Activated CD8-positive, alpha-beta memory T cell treated with anti-CD3 and anti-CD28 coated beads, Interleukin-2, amount 10 ng/mL, durations not matched to agents 7 days and 5 days (primary cell): ENCODE results near the gene NSUN4. TPM values are rescaled to one million over a fixed set of nuclear protein-coding genes. Genes with fewer than 3 reads are reported as not detected.
"Not testable (repeated sequence)": the region's sequence is repeated elsewhere in the genome, so short reads cannot be mapped to it uniquely, and the experiment has no call there.

Experiments
- ATAC-seq: fragments of 150-1000 bp; cut with Tn5 transposase; one replicate; pipeline ENCODE4 v1.10.0; 2021; ENCODE audit warnings: moderate library complexity
- CTCF ChIA-PET: fragments of 350-600 bp; sonication (Branson Sonifier 250); formaldehyde crosslinking; loops from one replicate; lab custom pipeline; 2021; ENCODE audit warnings: antibody characterized with exemption; lab: Charles Lee
- DNase-seq: peaks from one replicate; pipeline ENCODE4 v3.0.0-alpha.2; 2020
- H3K27ac Mint-ChIP-seq: one replicate; pipeline ENCODE4 v1.8.0; 2021; ENCODE audit warnings: mild to moderate bottlenecking, mixed read lengths
- H3K27me3 Mint-ChIP-seq: one replicate; pipeline ENCODE4 v1.8.0; 2021; ENCODE audit warnings: mixed read lengths
- H3K36me3 Mint-ChIP-seq: one replicate; pipeline ENCODE4 v1.8.0; 2021; ENCODE audit warnings: mild to moderate bottlenecking, mixed read lengths
- H3K4me1 Mint-ChIP-seq: one replicate; pipeline ENCODE4 v1.8.0; 2021; ENCODE audit warnings: mixed read lengths
- H3K4me3 Mint-ChIP-seq: one replicate; pipeline ENCODE4 v1.8.0; 2021; ENCODE audit warnings: mild to moderate bottlenecking, moderate library complexity, mixed read lengths
- H3K9me3 Mint-ChIP-seq: one replicate; pipeline ENCODE4 v1.8.0; 2022; ENCODE audit warnings: low read depth, mixed read lengths
- total RNA-seq, 2 experiments: library from RNA; stranded (reverse); gene quantifications; one replicate each; pipeline ENCODE4 v1.2.3, GENCODE V29; 2021

NSUN4 gene
- total RNA-seq, 2 experiments from 2014 or later, result 20.6 to 26.7 TPM

GRCh38 chr1:46333300-46334029 lies 7.1 kb upstream of the NSUN4 start:
- DNase-seq (no peak), ATAC-seq (no peak)
- Mint-ChIP-seq H3K27ac (no peak overlapping the region), H3K36me3 (no peaks in the 10 kb centered on the region), H3K4me3 (no peak overlapping the region), H3K4me1 (no peaks in the 10 kb centered on the region), H3K27me3 (no peaks in the 10 kb centered on the region), H3K9me3 (no peaks in the 10 kb centered on the region)
- CTCF ChIA-PET, result interaction anchor here (0.7 to 1.8 kb wide), 8 partner anchors 8 to 196 kb away, joined by 3 to 17 read pairs (median 3); no protein-coding TSS in a partner anchor

GRCh38 chr1:46334030-46334384 lies 6.6 kb upstream of the NSUN4 start:
- no peak for DNase-seq
- CTCF ChIA-PET, result interaction anchor here (0.7 to 1.8 kb wide), 6 partner anchors 8 to 196 kb away, joined by 3 to 17 read pairs (median 4); no protein-coding TSS in a partner anchor
- H3K9me3 Mint-ChIP-seq, result no peaks in the 10 kb centered on the region
- peaks cover 3% of the 10 kb centered on the region for H3K4me1 Mint-ChIP-seq
- H3K36me3 Mint-ChIP-seq, result no peaks in the 10 kb centered on the region
- no peaks in the 10 kb centered on the region for H3K27me3 Mint-ChIP-seq
- ATAC-seq, result no peak
- no peak overlapping the region for H3K4me3 Mint-ChIP-seq
- no peak overlapping the region for H3K27ac Mint-ChIP-seq

- no peaks in the 10 kb centered on the region for H3K9me3 Mint-ChIP-seq
- H3K27me3 Mint-ChIP-seq, result no peaks in the 10 kb centered on the region
- peaks cover 10% of the 10 kb centered on the region for H3K4me1 Mint-ChIP-seq
- no peak for ATAC-seq
- CTCF ChIA-PET, result no interaction called here
- H3K27ac Mint-ChIP-seq, result no peak overlapping the region
- H3K4me3 Mint-ChIP-seq, result no peak overlapping the region
- no peak for DNase-seq
- no peaks in the 10 kb centered on the region for H3K36me3 Mint-ChIP-seq
Measured at GRCh38 chr1:46335081-46335480, 5.5 kb upstream of the NSUN4 start.

GRCh38 chr1:46337409-46337808 lies 3.2 kb upstream of the NSUN4 start:
- H3K9me3 Mint-ChIP-seq, DNase-seq, H3K4me3 Mint-ChIP-seq, CTCF ChIA-PET, ATAC-seq, H3K36me3 Mint-ChIP-seq, H3K27me3 Mint-ChIP-seq, H3K27ac Mint-ChIP-seq: not testable (repeated sequence)
- peaks cover 28% of the 10 kb centered on the region for H3K4me1 Mint-ChIP-seq

GRCh38 chr1:46341222-46342083 lies 846 bp downstream of the NSUN4 start:
- Mint-ChIP-seq H3K4me3 (peak overlapping the region; percentile 100), H3K4me1 (peaks cover 36% of the 10 kb centered on the region), H3K9me3 (no peaks in the 10 kb centered on the region), H3K27me3 (no peaks in the 10 kb centered on the region), H3K36me3 (peaks cover 15% of the 10 kb centered on the region), H3K27ac (peak overlapping the region; percentile 99)
- CTCF ChIA-PET, result interaction anchor here (0.9 to 3.0 kb wide), 9 partner anchors 7 to 95 kb away, joined by 3 to 26 read pairs (median 7); partner anchors contain the start of genes LRRC41, RAD54L and UQCRH
- no peak for ATAC-seq
- no peak for DNase-seq

GRCh38 chr1:46342084-46342656 lies 1.6 kb downstream of the NSUN4 start:
- DNase-seq, result peak; percentile 48
- no peaks in the 10 kb centered on the region for H3K27me3 Mint-ChIP-seq
- CTCF ChIA-PET, result interaction anchor here (1.4 to 3.0 kb wide), 5 partner anchors 9 to 95 kb away, joined by 3 to 26 read pairs (median 4); partner anchors contain the start of genes LRRC41, RAD54L and UQCRH

GRCh38 chr1:46342677-46343350 lies 2.2 kb downstream of the NSUN4 start:
- DNase-seq (no peak), ATAC-seq (no peak)
- Mint-ChIP-seq H3K4me1 (peaks cover 40% of the 10 kb centered on the region), H3K9me3 (no peaks in the 10 kb centered on the region), H3K27ac (peak overlapping the region; percentile 99), H3K27me3 (no peaks in the 10 kb centered on the region), H3K4me3 (no peak overlapping the region), H3K36me3 (peaks cover 23% of the 10 kb centered on the region)
- CTCF ChIA-PET, result interaction anchor here (1.4 to 1.7 kb wide), 4 partner anchors 9 to 96 kb away, joined by 3 to 5 read pairs (median 4); partner anchors contain the start of gene RAD54L

More at GRCh38 chr1:46342084-46342656, 1.6 kb downstream of the NSUN4 start:
- Mint-ChIP-seq H3K27ac (peak overlapping the region; percentile 99), H3K4me3 (peak overlapping the region; percentile 100), H3K9me3 (no peaks in the 10 kb centered on the region), H3K36me3 (peaks cover 18% of the 10 kb centered on the region), H3K4me1 (peaks cover 36% of the 10 kb centered on the region)
- no peak for ATAC-seq

GRCh38 chr1:46343351-46343695 lies 2.7 kb downstream of the NSUN4 start:
- CTCF ChIA-PET, result interaction anchor here (1.5 kb wide), 1 partner anchor 10 kb away, joined by 3 read pairs; no protein-coding TSS in a partner anchor
- Mint-ChIP-seq H3K27ac (no peak overlapping the region), H3K4me3 (no peak overlapping the region), H3K9me3 (no peaks in the 10 kb centered on the region), H3K36me3 (peaks cover 27% of the 10 kb centered on the region), H3K27me3 (no peaks in the 10 kb centered on the region), H3K4me1 (peaks cover 45% of the 10 kb centered on the region)
- ATAC-seq (no peak), DNase-seq (no peak)

- Mint-ChIP-seq H3K27ac (no peak overlapping the region), H3K36me3 (peaks cover 27% of the 10 kb centered on the region), H3K9me3 (no peaks in the 10 kb centered on the region), H3K4me1 (peaks cover 44% of the 10 kb centered on the region), H3K4me3 (no peak overlapping the region), H3K27me3 (no peaks in the 10 kb centered on the region)
- ATAC-seq, result no peak
- no peak for DNase-seq
- CTCF ChIA-PET, result interaction anchor here (1.0 kb wide), 1 partner anchor 40 kb away, joined by 3 read pairs; the partner anchor contains the start of genes LRRC41 and UQCRH
Measured at GRCh38 chr1:46343705-46344104, 3.1 kb downstream of the NSUN4 start.

- Mint-ChIP-seq H3K27me3 (no peaks in the 10 kb centered on the region), H3K4me3 (no peak overlapping the region), H3K9me3 (no peaks in the 10 kb centered on the region), H3K4me1 (peaks cover 38% of the 10 kb centered on the region), H3K27ac (peak overlapping the region; percentile 38), H3K36me3 (peaks cover 30% of the 10 kb centered on the region)
- CTCF ChIA-PET, result interaction anchor here (1.0 kb wide), 1 partner anchor 41 kb away, joined by 3 read pairs; the partner anchor contains the start of genes LRRC41 and UQCRH
- ATAC-seq, result no peak
- DNase-seq, result no peak
Measured at GRCh38 chr1:46344481-46344880, 3.9 kb downstream of the NSUN4 start.

- Mint-ChIP-seq H3K27ac (no peak overlapping the region), H3K4me1 (peaks cover 34% of the 10 kb centered on the region), H3K27me3 (no peaks in the 10 kb centered on the region), H3K4me3 (no peak overlapping the region), H3K9me3 (no peaks in the 10 kb centered on the region), H3K36me3 (peaks cover 37% of the 10 kb centered on the region)
- DNase-seq (no peak), ATAC-seq (no peak)
- CTCF ChIA-PET, result interaction anchor here (1.6 to 6.2 kb wide), 2 partner anchors 12 to 99 kb away, joined by 7 to 53 read pairs; partner anchors contain the start of gene RAD54L
Measured at GRCh38 chr1:46345281-46345680, 4.7 kb downstream of the NSUN4 start.

- Mint-ChIP-seq H3K27me3 (no peaks in the 10 kb centered on the region), H3K4me3 (no peak overlapping the region), H3K36me3 (peaks cover 42% of the 10 kb centered on the region), H3K9me3 (no peaks in the 10 kb centered on the region), H3K4me1 (peaks cover 8% of the 10 kb centered on the region), H3K27ac (no peak overlapping the region)
- ATAC-seq (no peak), DNase-seq (no peak)
- CTCF ChIA-PET, result interaction anchor here (1.4 kb wide), 1 partner anchor 129 kb away, joined by 3 read pairs; no protein-coding TSS in a partner anchor
Measured at GRCh38 chr1:46352363-46352762, 11.8 kb downstream of the NSUN4 start.
